Measurements from ENCODE around the gene CAMK2D. TPM values are rescaled to one million over a fixed set of nuclear protein-coding genes. Genes with fewer than 3 reads are reported as not detected.

The CAMK2D gene
- total RNA-seq, 1 experiment from 2014 or later = 22.1 TPM

GRCh38 chr4:113575401-113575800, 186.1 kb downstream of the CAMK2D start:
- BruUV-seq (replicated peaks) = no TSS peak
- Mint-ChIP-seq H3K4me1 (ENCODE audit: low read depth, unreplicated experiment) (peaks cover 41% of the 10 kb centered on the region), H3K9me3 (ENCODE audit: low read depth, unreplicated experiment) (peaks cover 3% of the 10 kb centered on the region), H3K4me3 (ENCODE audit: low read depth, unreplicated experiment) (no peak overlapping the region), H3K27me3 (ENCODE audit: unreplicated experiment) (no peaks in the 10 kb centered on the region), H3K36me3 (ENCODE audit: insufficient read depth, unreplicated experiment) (no peaks in the 10 kb centered on the region), H3K27ac (ENCODE audit: unreplicated experiment) (no peak overlapping the region)
- CTCF ChIA-PET = no interaction called here
- TF ChIP-seq CTCF (IDR thresholded peaks at IDR 0.05; ENCODE audit: unreplicated experiment) = no peak
- intact Hi-C loops (cut with micrococcal nuclease; ENCODE audit: unreplicated experiment) = no loop called here
- no peak for DNase-seq

GRCh38 chr4:113574636-113575103, 186.9 kb downstream of the CAMK2D start:
- CTCF ChIA-PET = no interaction called here
- no peak for DNase-seq
- no peak overlapping the region for H3K4me3 Mint-ChIP-seq (ENCODE audit: low read depth, unreplicated experiment)
- intact Hi-C loops (cut with micrococcal nuclease; ENCODE audit: unreplicated experiment) = no loop called here
- no peak for TF ChIP-seq CTCF (IDR thresholded peaks at IDR 0.05; ENCODE audit: unreplicated experiment)
- H3K9me3 Mint-ChIP-seq (ENCODE audit: low read depth, unreplicated experiment) = peaks cover 3% of the 10 kb centered on the region
- BruUV-seq (replicated peaks) = no TSS peak
- no peak overlapping the region for H3K27ac Mint-ChIP-seq (ENCODE audit: unreplicated experiment)
- no peaks in the 10 kb centered on the region for H3K36me3 Mint-ChIP-seq (ENCODE audit: insufficient read depth, unreplicated experiment)
- peaks cover 39% of the 10 kb centered on the region for H3K4me1 Mint-ChIP-seq (ENCODE audit: low read depth, unreplicated experiment)
- no peaks in the 10 kb centered on the region for H3K27me3 Mint-ChIP-seq (ENCODE audit: unreplicated experiment)

GRCh38 chr4:113572620-113573019, 188.9 kb downstream of the CAMK2D start:
- peaks cover 29% of the 10 kb centered on the region for H3K4me1 Mint-ChIP-seq (ENCODE audit: low read depth, unreplicated experiment)
- no peaks in the 10 kb centered on the region for H3K27me3 Mint-ChIP-seq (ENCODE audit: unreplicated experiment)
- H3K4me3 Mint-ChIP-seq (ENCODE audit: low read depth, unreplicated experiment) = no peak overlapping the region
- no peaks in the 10 kb centered on the region for H3K9me3 Mint-ChIP-seq (ENCODE audit: low read depth, unreplicated experiment)
- H3K27ac Mint-ChIP-seq (ENCODE audit: unreplicated experiment) = no peak overlapping the region
- DNase-seq = no peak
- CTCF ChIA-PET = interaction anchor here (0.7 kb wide), 1 partner anchor 106 kb away, joined by 4 read pairs; no protein-coding TSS in a partner anchor
- intact Hi-C loops (cut with micrococcal nuclease; ENCODE audit: unreplicated experiment) = no loop called here
- no peak for TF ChIP-seq CTCF (IDR thresholded peaks at IDR 0.05; ENCODE audit: unreplicated experiment)
- no TSS peak for BruUV-seq (replicated peaks)
- H3K36me3 Mint-ChIP-seq (ENCODE audit: insufficient read depth, unreplicated experiment) = no peaks in the 10 kb centered on the region

- H3K4me1 Mint-ChIP-seq (ENCODE audit: low read depth, unreplicated experiment) = no peaks in the 10 kb centered on the region
- H3K4me3 Mint-ChIP-seq (ENCODE audit: low read depth, unreplicated experiment) = no peak overlapping the region
- no peak for DNase-seq
- intact Hi-C loops (cut with micrococcal nuclease; ENCODE audit: unreplicated experiment) = no loop called here
- TF ChIP-seq CTCF (IDR thresholded peaks at IDR 0.05; ENCODE audit: unreplicated experiment) = no peak
- H3K27ac Mint-ChIP-seq (ENCODE audit: unreplicated experiment) = no peak overlapping the region
- H3K36me3 Mint-ChIP-seq (ENCODE audit: insufficient read depth, unreplicated experiment) = no peaks in the 10 kb centered on the region
- H3K9me3 Mint-ChIP-seq (ENCODE audit: low read depth, unreplicated experiment) = no peaks in the 10 kb centered on the region
- BruUV-seq (replicated peaks) = no TSS peak
- CTCF ChIA-PET = no interaction called here
- H3K27me3 Mint-ChIP-seq (ENCODE audit: unreplicated experiment) = no peaks in the 10 kb centered on the region
Measured at GRCh38 chr4:113566015-113566795, 195.3 kb downstream of the CAMK2D start.

Measured in Calu3 (cell line).